GM21367 (cell line): ENCODE measurements around the gene LUZP1.

Experiments used
- ATAC-seq: cut with Tn5 transposase; IDR thresholded peaks from one replicate; pipeline ENCODE4 v1.9.1; 2021; ENCODE audit not compliant: unreplicated experiment

LUZP1 gene

GRCh38 chr1:23088027-23088426 is 80.6 kb downstream of the LUZP1 start:
- ATAC-seq: no peak

GRCh38 chr1:23085696-23086095 is 83.0 kb downstream of the LUZP1 start:
- ATAC-seq: no peak

DNA sequence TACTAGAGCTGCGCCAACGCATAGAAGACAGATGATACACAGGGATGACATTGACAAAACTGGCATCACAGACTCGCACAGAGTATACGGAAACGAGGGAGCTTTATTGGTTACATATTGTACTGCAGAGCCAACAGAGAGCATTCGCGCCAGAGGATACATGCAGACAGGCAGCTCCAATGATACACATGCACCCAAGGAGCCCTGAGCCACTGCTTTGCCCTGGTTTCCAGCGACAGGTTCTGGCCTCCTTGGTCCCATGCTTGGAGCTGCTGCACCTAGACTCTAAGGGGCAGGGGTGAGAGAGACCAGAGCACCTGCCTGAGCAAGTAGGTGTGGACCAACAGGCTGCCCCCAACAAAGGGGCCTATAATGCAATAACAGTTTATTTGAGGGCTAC is 83.8 kb downstream of the LUZP1 start:
- ATAC-seq: no peak

DNA sequence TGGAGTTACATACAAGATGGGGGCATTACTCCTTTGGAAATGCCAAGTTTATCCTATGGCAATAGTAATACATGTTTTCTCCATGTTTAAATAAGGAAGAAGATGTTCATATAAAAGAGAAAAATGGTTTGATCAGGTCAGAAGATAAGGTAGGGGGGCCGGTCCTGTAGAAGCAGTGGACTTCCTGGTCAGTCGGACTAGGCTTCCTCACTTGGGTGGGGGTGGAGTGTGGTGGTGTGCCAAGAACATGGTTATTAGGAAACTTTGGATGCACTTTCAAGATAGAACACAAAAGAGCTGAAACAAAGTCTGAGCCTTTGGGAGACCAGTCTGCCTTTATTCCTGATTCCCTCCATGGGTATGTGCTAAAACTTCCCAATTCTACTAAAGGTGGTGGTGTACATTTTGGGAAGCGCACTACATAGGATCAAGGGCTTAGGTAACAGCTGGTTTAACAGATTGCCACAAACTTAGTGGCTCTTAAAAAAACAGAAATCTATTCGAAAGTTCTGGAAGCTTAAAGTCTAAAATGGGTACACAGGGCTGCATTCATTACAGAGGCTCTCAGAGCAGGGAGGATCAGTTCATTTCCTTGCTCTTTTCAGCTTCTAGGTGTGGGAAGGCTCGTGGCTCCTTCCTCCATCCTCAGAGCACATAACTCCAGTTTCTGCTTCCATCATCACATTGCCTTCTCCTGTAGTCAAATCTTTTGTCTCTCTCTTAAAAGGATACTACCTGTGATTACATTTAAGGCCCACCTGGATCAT is 84.8 kb downstream of the LUZP1 start:
- ATAC-seq: no peak

DNA sequence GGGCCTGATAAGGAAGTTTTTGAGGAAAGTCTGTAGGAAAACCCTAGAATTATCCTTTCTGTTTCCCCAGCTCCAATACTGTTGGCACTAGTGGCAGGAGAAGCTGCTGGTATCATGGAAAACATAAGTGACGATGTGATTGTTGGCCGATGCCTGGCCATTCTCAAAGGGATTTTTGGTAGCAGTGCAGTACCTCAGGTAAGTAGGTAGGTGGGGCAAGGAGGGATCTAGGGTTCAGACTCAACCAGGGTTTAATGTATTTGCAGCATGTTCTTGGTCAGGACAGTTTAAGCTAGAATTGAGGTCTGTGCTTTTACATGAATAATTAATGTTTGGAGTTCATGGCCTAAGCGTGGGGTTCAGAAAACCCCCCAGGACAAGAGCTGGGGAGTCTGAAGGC is 87.3 kb downstream of the LUZP1 start:
- ATAC-seq: no peak

DNA sequence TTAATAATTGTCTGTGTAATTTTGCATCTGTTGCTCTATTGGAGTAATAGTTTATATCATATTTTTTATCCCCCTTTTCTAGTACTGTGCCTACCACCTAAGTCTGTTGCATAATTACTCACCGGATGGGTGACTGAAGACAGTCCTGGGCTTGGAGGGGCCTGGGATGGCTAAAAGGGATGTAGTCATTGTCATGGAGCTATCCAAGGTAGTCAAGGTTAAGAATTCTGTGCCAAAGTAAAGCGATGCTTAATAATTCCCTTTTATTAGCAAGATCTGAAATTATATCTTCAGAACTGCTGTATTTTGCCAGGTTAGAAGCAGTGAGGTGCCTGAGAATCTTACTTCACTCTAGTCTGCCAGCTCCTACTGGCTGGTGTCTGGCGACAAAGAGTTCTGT is 87.8 kb downstream of the LUZP1 start:
- no peak for ATAC-seq

- no peak for ATAC-seq
These were observed 89.6 kb downstream of the LUZP1 start for GRCh38 chr1:23079025-23079424.

DNA sequence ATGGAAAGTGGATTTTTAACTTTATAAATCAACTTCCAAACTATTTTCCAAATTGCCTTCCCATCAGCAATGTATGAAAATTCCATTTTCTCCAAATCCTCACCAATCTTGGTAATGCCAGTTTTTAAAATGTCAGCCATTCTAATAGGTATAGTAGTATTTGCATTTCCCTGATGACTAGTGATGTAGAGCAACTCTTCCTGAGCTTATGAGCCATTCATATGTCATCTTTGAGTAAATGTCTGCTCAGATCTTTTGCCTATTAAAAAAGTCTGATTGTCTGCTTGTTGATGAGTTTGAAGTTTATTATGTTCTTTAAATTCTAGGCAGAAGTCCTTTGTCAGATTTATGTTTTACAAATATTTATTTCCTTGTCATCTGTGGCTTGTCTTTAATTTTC is 94.6 kb downstream of the LUZP1 start:
- ATAC-seq: no peak

- ATAC-seq: no peak
These were observed 99.0 kb downstream of the LUZP1 start for GRCh38 chr1:23069675-23070074.

DNA sequence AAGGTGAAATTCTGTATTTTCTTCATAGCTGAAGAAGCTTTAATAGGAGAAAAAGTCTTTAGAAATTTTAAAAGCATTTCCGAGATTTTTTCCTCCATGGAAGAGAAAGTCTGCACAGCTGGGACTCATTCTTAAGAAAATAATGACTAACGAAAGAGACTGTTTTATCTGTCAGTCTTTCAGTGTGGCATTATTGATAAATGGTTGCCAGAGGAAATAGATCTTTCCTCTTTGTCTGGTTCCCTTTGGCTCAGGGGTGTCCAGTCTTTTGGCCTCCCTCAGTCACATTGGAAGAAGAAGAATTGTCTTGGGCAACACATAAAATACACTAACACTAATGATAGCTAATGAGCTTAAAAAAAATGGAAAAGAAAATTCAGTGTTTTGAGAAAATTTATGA is 99.5 kb downstream of the LUZP1 start:
- ATAC-seq: no peak

- no peak for ATAC-seq
These were observed 102.6 kb downstream of the LUZP1 start for GRCh38 chr1:23066075-23066474.

- ATAC-seq: no peak
These were observed 103.3 kb downstream of the LUZP1 start for GRCh38 chr1:23065385-23065784.

DNA sequence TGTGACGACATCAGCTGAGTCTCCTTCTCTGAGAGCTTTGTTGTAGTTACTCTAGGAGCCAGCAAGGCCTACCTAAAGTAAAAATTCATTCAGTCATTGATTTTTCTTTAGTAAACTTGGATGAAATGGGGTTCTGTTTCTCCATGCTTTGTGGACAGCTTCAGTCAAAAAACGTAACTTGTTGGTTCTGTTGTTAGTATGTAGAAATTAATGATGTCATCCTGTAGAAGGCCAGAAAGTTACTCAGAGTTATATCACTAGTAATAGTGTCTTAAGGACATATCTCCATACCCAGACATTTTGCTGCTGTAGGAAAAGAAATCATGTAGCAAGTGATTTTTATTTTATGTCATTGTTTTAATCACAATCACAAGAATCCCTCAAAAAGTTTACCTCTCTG is 106.4 kb downstream of the LUZP1 start:
- ATAC-seq: no peak

- ATAC-seq: no peak
These were observed 111.4 kb downstream of the LUZP1 start for GRCh38 chr1:23057301-23057700.

GRCh38 chr1:23051290-23051909 is 117.3 kb downstream of the LUZP1 start:
- ATAC-seq: no peak

GRCh38 chr1:23050201-23050600 is 118.5 kb downstream of the LUZP1 start:
- no peak for ATAC-seq

- no peak for ATAC-seq
These were observed 124.6 kb downstream of the LUZP1 start for GRCh38 chr1:23044035-23044434.

- ATAC-seq: no peak
These were observed 128.1 kb downstream of the LUZP1 start for GRCh38 chr1:23040509-23040908.

DNA sequence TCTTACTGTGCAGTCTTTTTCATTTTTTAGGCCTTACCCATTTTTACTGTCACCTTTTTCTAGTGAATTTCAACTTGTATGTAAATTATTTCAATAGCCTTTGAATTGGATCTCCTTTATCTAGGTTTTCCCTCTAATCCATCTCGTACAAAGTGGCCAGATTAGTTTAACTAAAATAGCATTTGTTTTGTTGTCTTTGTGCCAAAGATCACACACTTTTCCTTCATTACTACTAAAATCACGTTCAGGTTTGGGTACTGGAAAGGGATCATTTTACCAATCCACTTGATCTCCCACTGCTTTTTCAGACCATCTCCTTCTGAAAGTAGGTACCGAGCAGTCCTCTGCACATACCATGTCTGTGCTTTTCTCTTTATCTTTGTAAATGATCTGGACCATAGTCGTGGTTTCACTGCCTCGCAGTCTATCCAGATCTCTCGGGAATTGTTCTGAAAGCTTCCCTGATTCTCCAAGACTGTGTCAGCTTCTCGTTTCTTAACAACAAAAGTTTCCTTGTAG is 129.3 kb downstream of the LUZP1 start:
- ATAC-seq: no peak

DNA sequence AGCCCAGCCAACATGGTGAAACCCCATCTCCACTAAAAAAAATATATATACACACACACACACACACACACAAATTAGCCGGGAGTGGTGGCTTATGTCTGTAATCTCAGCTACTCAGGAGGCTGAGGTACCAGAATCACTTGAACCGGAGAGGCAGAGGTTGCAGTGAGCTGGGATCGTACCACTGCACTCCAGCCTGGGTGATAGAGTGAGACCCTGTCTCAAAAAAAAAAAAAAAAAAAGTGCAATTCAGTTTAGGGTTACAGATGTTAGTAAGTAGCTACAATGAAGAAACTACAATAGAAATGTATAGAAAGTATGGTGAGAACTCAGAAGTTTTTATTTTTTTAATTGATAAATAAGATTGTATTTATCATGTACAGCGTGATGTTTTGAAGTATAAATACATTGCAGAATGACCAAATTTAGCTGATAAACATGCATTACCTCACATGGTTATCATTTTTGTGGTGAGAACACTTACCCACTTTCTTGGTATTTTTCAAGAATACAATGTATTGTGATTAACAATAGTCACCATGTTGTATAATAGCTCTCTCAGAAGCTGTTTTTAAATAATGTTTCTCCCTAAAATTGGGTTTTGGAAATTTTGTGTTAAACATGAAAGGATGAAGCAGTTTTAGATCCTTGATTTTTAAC is 131.4 kb downstream of the LUZP1 start:
- no peak for ATAC-seq

GRCh38 chr1:23035823-23036452 is 132.7 kb downstream of the LUZP1 start:
- ATAC-seq: no peak
